ENCODE results near the gene ADTRP.

The ADTRP gene

GRCh38 chr6:11722805-11723631 is 55.6 kb downstream of the ADTRP start:
- no peak for DNase-seq (ENCODE audit: low read depth, low spot score)

- no peak for DNase-seq (ENCODE audit: low read depth, low spot score)
Observed at GRCh38 chr6:11722220-11722619, 56.4 kb downstream of the ADTRP start.

GRCh38 chr6:11718463-11718862 is 60.1 kb downstream of the ADTRP start:
- no peak for DNase-seq (ENCODE audit: low read depth, low spot score)

- no peak for DNase-seq (ENCODE audit: low read depth, low spot score)
Observed at GRCh38 chr6:11718031-11718430, 60.6 kb downstream of the ADTRP start.

- no peak for DNase-seq (ENCODE audit: low read depth, low spot score)
Observed at GRCh38 chr6:11714798-11715285, 63.8 kb downstream of the ADTRP start.

- no peak for DNase-seq (ENCODE audit: low read depth, low spot score)
Observed at GRCh38 chr6:11714116-11714797, 64.3 kb downstream of the ADTRP start.

- DNase-seq (ENCODE audit: low read depth, low spot score): no peak
Observed at GRCh38 chr6:11712760-11713159, 65.8 kb downstream of the ADTRP start.

GRCh38 chr6:11711984-11712711 is 66.5 kb downstream of the ADTRP start:
- no peak for DNase-seq (ENCODE audit: low read depth, low spot score)

GRCh38 chr6:11711003-11711983 is 67.3 kb downstream of the ADTRP start:
- DNase-seq (ENCODE audit: low read depth, low spot score): peak; percentile 52

- DNase-seq (ENCODE audit: low read depth, low spot score): no peak
Observed at GRCh38 chr6:11710311-11710761, 68.3 kb downstream of the ADTRP start.

- DNase-seq (ENCODE audit: low read depth, low spot score): no peak
Observed at GRCh38 chr6:11706171-11706570, 72.4 kb downstream of the ADTRP start.

GRCh38 chr6:11705483-11705882 is 73.1 kb downstream of the ADTRP start:
- no peak for DNase-seq (ENCODE audit: low read depth, low spot score)

GRCh38 chr6:11705069-11705468 is 73.5 kb downstream of the ADTRP start:
- DNase-seq (ENCODE audit: low read depth, low spot score): no peak

- DNase-seq (ENCODE audit: low read depth, low spot score): no peak
Observed at GRCh38 chr6:11703725-11704124, 74.9 kb downstream of the ADTRP start.

GRCh38 chr6:11702500-11703130 is 76.0 kb downstream of the ADTRP start:
- DNase-seq (ENCODE audit: low read depth, low spot score): no peak

- no peak for DNase-seq (ENCODE audit: low read depth, low spot score)
Observed at GRCh38 chr6:11702089-11702488, 76.5 kb downstream of the ADTRP start.

GRCh38 chr6:11701573-11701972 is 77.0 kb downstream of the ADTRP start:
- no peak for DNase-seq (ENCODE audit: low read depth, low spot score)

- no peak for DNase-seq (ENCODE audit: low read depth, low spot score)
Observed at GRCh38 chr6:11700118-11700718, 78.4 kb downstream of the ADTRP start.

- DNase-seq (ENCODE audit: low read depth, low spot score): no peak
Observed at GRCh38 chr6:11699576-11699975, 79.0 kb downstream of the ADTRP start.

All from activated CD4-positive, CD25-positive, alpha-beta regulatory T cell treated with anti-CD3 and anti-CD28 coated beads, Interleukin-2, amount 50 U/mL, for 16 hours (primary cell).